Measurements from ENCODE around the gene NEMF. TPM values are rescaled to one million over a fixed set of nuclear protein-coding genes. Genes with fewer than 3 reads are reported as not detected.

The NEMF gene
- total RNA-seq, 3 donors from 2014 or later = 86.9 to 132 (median 125) TPM

- no peaks in the 10 kb centered on the region for H3K27me3 ChIP-seq
- TF ChIP-seq POLR2AphosphoS5 (IDR thresholded peaks at IDR 0.05) (peak in 1 of 3 donors; percentile 25), CTCF (IDR thresholded peaks at IDR 0.05) (peak; percentile 34 to 87 (median 76)), POLR2A (IDR thresholded peaks at IDR 0.05) (no peak)
- peaks cover 5% of the 10 kb centered on the region for H3K36me3 ChIP-seq
- no peak overlapping the region for H3K27ac ChIP-seq
- intact Hi-C loops (cut with DNase I; ENCODE audit: low total_unique reads) = no loop called here
- DNase-seq (ENCODE audit: low spot score in 2 of 2) = peak; percentile 54 to 60
- peaks cover 0 to 9% of the 10 kb centered on the region in 2 donors for H3K4me1 ChIP-seq
- no peaks in the 10 kb centered on the region for H3K9me3 ChIP-seq
- H3K4me3 ChIP-seq = peak overlapping the region; percentile 78 to 94 (median 87)
Measured at GRCh38 chr14:49853572-49854375, 1.2 kb upstream of the NEMF start.

DNA sequence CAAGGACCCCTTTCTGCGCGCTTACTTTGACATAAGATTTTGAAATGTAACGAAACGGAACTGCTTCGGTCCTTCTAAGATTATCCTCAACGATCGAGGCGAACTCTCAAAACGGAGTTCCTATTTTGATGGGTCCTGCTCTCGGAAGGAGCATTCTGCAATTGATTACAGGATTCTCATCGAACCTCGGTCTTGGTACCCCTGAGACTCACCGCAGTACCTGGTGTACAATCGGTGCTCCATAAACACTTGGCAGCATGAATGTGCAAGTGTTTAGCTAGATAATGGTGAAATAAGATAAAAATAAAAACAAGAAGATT, 530 bp upstream of the NEMF start:
- H3K27me3 ChIP-seq = no peaks in the 10 kb centered on the region
- H3K4me3 ChIP-seq = peak overlapping the region; percentile 78 to 94 (median 87)
- TF ChIP-seq POLR2A (IDR thresholded peaks at IDR 0.05) (no peak), CTCF (IDR thresholded peaks at IDR 0.05) (no peak), POLR2AphosphoS5 (IDR thresholded peaks at IDR 0.05) (no peak)
- intact Hi-C loops (cut with DNase I; ENCODE audit: low total_unique reads) = no loop called here
- peaks cover 0 to 9% of the 10 kb centered on the region in 2 donors for H3K4me1 ChIP-seq
- H3K36me3 ChIP-seq = peaks cover 5% of the 10 kb centered on the region
- DNase-seq (ENCODE audit: low spot score in 2 of 2) = no peak
- peak overlapping the region; percentile 95 for H3K27ac ChIP-seq
- H3K9me3 ChIP-seq = no peaks in the 10 kb centered on the region

- Histone ChIP-seq H3K9me3 (no peaks in the 10 kb centered on the region), H3K36me3 (peaks cover 5% of the 10 kb centered on the region), H3K27me3 (no peaks in the 10 kb centered on the region), H3K4me3 (peak overlapping the region; percentile 78 to 94 (median 87)), H3K27ac (peak overlapping the region; percentile 95), H3K4me1 (peaks cover 0 to 9% of the 10 kb centered on the region in 2 donors)
- DNase-seq (ENCODE audit: low spot score in 2 of 2) = no peak
- no peak for TF ChIP-seq POLR2AphosphoS5 (IDR thresholded peaks at IDR 0.05)
- no peak for TF ChIP-seq CTCF (IDR thresholded peaks at IDR 0.05)
- no peak for TF ChIP-seq POLR2A (IDR thresholded peaks at IDR 0.05)
- intact Hi-C loops (cut with DNase I; ENCODE audit: low total_unique reads) = no loop called here
Measured at GRCh38 chr14:49851813-49852212, 775 bp downstream of the NEMF start.

DNA sequence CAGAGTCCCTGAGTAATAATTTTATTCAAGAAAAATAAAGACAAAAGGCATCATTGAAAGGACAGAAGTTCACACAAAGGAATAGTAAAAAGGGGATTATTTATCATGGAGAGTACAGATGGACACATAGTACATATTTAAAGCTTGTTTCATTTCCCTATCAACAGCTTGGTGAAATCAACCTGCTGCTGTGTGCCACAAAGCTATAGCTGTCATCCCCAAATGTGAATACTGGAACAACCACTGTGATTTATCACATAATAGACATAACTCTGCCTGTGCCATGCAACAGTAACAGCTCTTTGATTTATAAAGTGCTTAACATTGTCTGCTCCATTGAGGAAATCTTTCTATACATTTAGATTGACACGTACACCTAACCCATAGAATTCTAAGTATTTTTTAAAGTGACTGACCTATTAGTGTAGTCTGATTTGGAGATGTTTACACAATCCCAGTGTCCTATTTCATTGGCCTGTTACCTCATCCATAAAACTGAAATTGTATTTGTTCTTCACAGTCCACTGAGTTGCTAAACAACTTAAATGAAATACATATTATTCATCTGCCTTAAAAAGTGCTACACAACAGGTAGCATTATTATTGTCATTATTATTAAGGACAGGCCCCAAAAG, 3.3 kb downstream of the NEMF start:
- peaks cover 0 to 9% of the 10 kb centered on the region in 2 donors for H3K4me1 ChIP-seq
- H3K4me3 ChIP-seq = no peak overlapping the region
- H3K9me3 ChIP-seq = no peaks in the 10 kb centered on the region
- no peak for DNase-seq (ENCODE audit: low spot score in 2 of 2)
- intact Hi-C loops (cut with DNase I; ENCODE audit: low total_unique reads) = no loop called here
- H3K36me3 ChIP-seq = peaks cover 5% of the 10 kb centered on the region
- no peak overlapping the region for H3K27ac ChIP-seq
- no peak for TF ChIP-seq POLR2A (IDR thresholded peaks at IDR 0.05)
- TF ChIP-seq CTCF (IDR thresholded peaks at IDR 0.05) = no peak
- no peak for TF ChIP-seq POLR2AphosphoS5 (IDR thresholded peaks at IDR 0.05)
- no peaks in the 10 kb centered on the region for H3K27me3 ChIP-seq

DNA sequence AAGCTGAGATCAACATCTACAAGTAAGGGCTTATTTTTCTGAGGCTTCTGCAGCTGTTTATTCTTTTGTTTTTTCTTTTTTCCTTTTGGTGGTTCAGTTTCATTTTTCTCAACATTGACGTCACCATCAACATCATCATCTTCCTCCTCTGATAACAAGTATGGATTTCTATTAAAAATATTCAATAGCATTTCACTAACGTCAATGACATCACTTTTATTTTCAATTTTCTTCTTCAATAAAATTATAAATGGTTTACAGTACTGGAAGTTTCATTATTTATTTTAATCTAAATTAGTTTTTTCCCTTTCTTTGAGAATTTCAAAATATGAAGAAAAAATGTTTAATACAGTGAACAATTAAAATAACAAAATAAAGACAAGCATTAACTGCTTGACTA, 23.9 kb downstream of the NEMF start:
- DNase-seq (ENCODE audit: low spot score in 2 of 2) = no peak
- intact Hi-C loops (cut with DNase I; ENCODE audit: low total_unique reads) = no loop called here
- Histone ChIP-seq H3K4me3 (no peak overlapping the region), H3K9me3 (no peaks in the 10 kb centered on the region), H3K36me3 (no peaks in the 10 kb centered on the region), H3K27me3 (no peaks in the 10 kb centered on the region), H3K27ac (no peak overlapping the region), H3K4me1 (no peaks in the 10 kb centered on the region)
- TF ChIP-seq POLR2A (IDR thresholded peaks at IDR 0.05) (no peak), POLR2AphosphoS5 (IDR thresholded peaks at IDR 0.05) (no peak), CTCF (IDR thresholded peaks at IDR 0.05) (no peak)
